HepG2 (cell line): ENCODE results near the gene PRPSAP2. TPM values are rescaled to one million over a fixed set of nuclear protein-coding genes. Genes with fewer than 3 reads are reported as not detected.

Experiments used
- FOXA3 ChIP-seq: IDR thresholded peaks from 2 replicates; pipeline ENCODE4 v1.6.1; 2016; ENCODE audit warnings: missing genetic modification reagents, missing compliant biosample characterization
- HNF4A ChIP-seq: sonication (generic); formaldehyde crosslinking; IDR thresholded peaks from 2 replicates; pipeline ENCODE4 v1.4.0; 2020; ENCODE audit warnings: missing genetic modification reagents
- HNRNPLL ChIP-seq: fragments of 200-400 bp; formaldehyde crosslinking; IDR thresholded peaks from 2 replicates; pipeline ENCODE4 v1.6.1; 2017; ENCODE audit warnings: mild to moderate bottlenecking, low read depth, low read length; ENCODE audit not compliant: poor library complexity, severe bottlenecking
- MED1 ChIP-seq: sonication (generic); formaldehyde crosslinking; IDR thresholded peaks from 2 replicates; pipeline ENCODE4 v1.4.0; 2020; ENCODE audit warnings: missing genetic modification reagents
- MXD1 ChIP-seq: sonication (generic); formaldehyde crosslinking; IDR thresholded peaks from 2 replicates; pipeline ENCODE4 v1.4.0; 2020; ENCODE audit warnings: mild to moderate bottlenecking, missing genetic modification reagents
- MXD3 ChIP-seq: IDR thresholded peaks from 2 replicates; pipeline ENCODE4 v1.6.1; 2016; ENCODE audit warnings: mild to moderate bottlenecking, missing biosample characterization, missing genetic modification reagents
- NFATC3 ChIP-seq: sonication (generic); formaldehyde crosslinking; IDR thresholded peaks from 2 replicates; pipeline ENCODE4 v1.5.1; 2020; ENCODE audit warnings: mild to moderate bottlenecking, missing genetic modification reagents
- NR0B2 ChIP-seq: sonication (generic); formaldehyde crosslinking; IDR thresholded peaks from 2 replicates; pipeline ENCODE4 v1.4.0; 2020; ENCODE audit warnings: mild to moderate bottlenecking, missing genetic modification reagents
- PATZ1 ChIP-seq: sonication (generic); formaldehyde crosslinking; IDR thresholded peaks from 2 replicates; pipeline ENCODE4 v1.4.0; 2020; ENCODE audit warnings: missing genetic modification reagents
- POLR2G ChIP-seq: fragments of 200-400 bp; formaldehyde crosslinking; IDR thresholded peaks from 2 replicates; pipeline ENCODE4 v1.6.1; 2018; ENCODE audit warnings: mild to moderate bottlenecking, low read depth, low read length, moderate library complexity
- SP5 ChIP-seq: IDR thresholded peaks from 2 replicates; pipeline ENCODE4 v1.6.1; 2016; ENCODE audit warnings: low read depth, borderline replicate concordance
- SRY ChIP-seq: sonication (generic); formaldehyde crosslinking; IDR thresholded peaks from 2 replicates; pipeline ENCODE4 v1.8.0; 2022; ENCODE audit warnings: mild to moderate bottlenecking, missing genetic modification reagents
- SSRP1 ChIP-seq: IDR thresholded peaks from 2 replicates; pipeline ENCODE4 v1.6.1; 2016; ENCODE audit warnings: control low read depth
- TBX2 ChIP-seq: sonication (generic); formaldehyde crosslinking; IDR thresholded peaks from 2 replicates; pipeline ENCODE4 v1.5.0; 2020; ENCODE audit warnings: missing genetic modification reagents, mild to moderate bottlenecking, borderline replicate concordance
- THRA ChIP-seq: sonication (generic); formaldehyde crosslinking; IDR thresholded peaks from 2 replicates; pipeline ENCODE4 v1.4.0; 2020; ENCODE audit warnings: missing genetic modification reagents, borderline replicate concordance
- ZFP36L1 ChIP-seq: sonication (generic); formaldehyde crosslinking; IDR thresholded peaks from 2 replicates; pipeline ENCODE4 v1.8.0; 2022; ENCODE audit warnings: mild to moderate bottlenecking, missing genetic modification reagents, moderate library complexity
- ZNF264 ChIP-seq: sonication (generic); formaldehyde crosslinking; IDR thresholded peaks from 2 replicates; pipeline ENCODE4 v1.4.0; 2020; ENCODE audit warnings: missing genetic modification reagents
- ZNF652 ChIP-seq: IDR thresholded peaks from 2 replicates; pipeline ENCODE4 v1.6.1; 2016; ENCODE audit warnings: low read depth, borderline replicate concordance
- ZNF691 ChIP-seq: sonication (generic); formaldehyde crosslinking; IDR thresholded peaks from 2 replicates; pipeline ENCODE4 v1.4.0; 2020; ENCODE audit warnings: missing genetic modification reagents, low read depth, mild to moderate bottlenecking, borderline replicate concordance
- ZNF710 ChIP-seq: sonication (generic); formaldehyde crosslinking; IDR thresholded peaks from 2 replicates; pipeline ENCODE4 v1.5.0; 2020; ENCODE audit warnings: mild to moderate bottlenecking, missing genetic modification reagents, borderline replicate concordance
- ZNF724P ChIP-seq: sonication (generic); formaldehyde crosslinking; IDR thresholded peaks from 2 replicates; pipeline ENCODE4 v1.8.0; 2022; ENCODE audit warnings: missing genetic modification reagents, borderline replicate concordance
- polyA plus RNA-seq, 8 experiments: library from polyadenylated mRNA; depleted of rRNA in 3 of 8; stranded (reverse) in 7 of 8; unstranded in 1 of 8; fragments of >200 nt; fragmentation: Illumina TruSeq in 4 of 8; extraction: Trizol in 4 of 8; gene quantifications; 2 replicates each; pipeline versions ENCODE4 v1.2.1 to v1.2.3, GENCODE V29; 2011 to 2016; ENCODE audit warnings: low read depth in 4 of 8, missing spikeins in 1 of 8, mixed read lengths in 1 of 8; ENCODE audit not compliant: insufficient read depth in 1 of 8
- total RNA-seq, 5 experiments: library from RNA; depleted of rRNA; stranded (reverse); fragments of >200 nt; fragmentation: Illumina TruSeq; extraction: Trizol; gene quantifications; 2 replicates each; pipeline ENCODE4 v1.2.3, GENCODE V29; 2016; ENCODE audit warnings: low read depth in 1 of 5

Gene PRPSAP2
- total and polyA plus RNA-seq, 2 of the 13 experiments (the other 11 are each of a cell fraction or from before 2014, with no cell fraction given): 34.0 to 58.9 TPM

- TF ChIP-seq ZNF691 (CRISPR knock-in tag) (0 out of 2 replicates have a peak, but pooled peaks have one; percentile 14), POLR2G (peak; percentile 77), FOXA3 (CRISPR knock-in tag) (0 out of 2 replicates have a peak, but pooled peaks have one; percentile 7), TBX2 (CRISPR knock-in tag) (peak; percentile 56; the same call in 1 of the 2 replicates), NFATC3 (CRISPR knock-in tag) (no peak), SRY (CRISPR knock-in tag) (peak; percentile 67), THRA (CRISPR knock-in tag) (0 out of 2 replicates have a peak, but pooled peaks have one; percentile 35), NR0B2 (CRISPR knock-in tag) (0 out of 2 replicates have a peak, but pooled peaks have one; percentile 32), MXD1 (CRISPR knock-in tag) (0 out of 2 replicates have a peak, but pooled peaks have one; percentile 4), ZFP36L1 (CRISPR knock-in tag) (peak; percentile 7; the same call in 1 of the 2 replicates), MED1 (CRISPR knock-in tag) (peak; percentile 36; the same call in 1 of the 2 replicates), ZNF264 (CRISPR knock-in tag) (no peak), SSRP1 (CRISPR knock-in tag) (no peak), MXD3 (no peak), ZNF724P (CRISPR knock-in tag) (peak; percentile 24; the same call in 1 of the 2 replicates), HNF4A (CRISPR knock-in tag) (0 out of 2 replicates have a peak, but pooled peaks have one; percentile 8), SP5 (CRISPR knock-in tag) (peak; percentile 92), HNRNPLL (peak; percentile 33), ZNF710 (CRISPR knock-in tag) (no peak), ZNF652 (CRISPR knock-in tag) (no peak), PATZ1 (CRISPR knock-in tag) (peak; percentile 82)
Measured at GRCh38 chr17:18857864-18858566, at the start of gene PRPSAP2 (continued).
